SIG-M5 (cell line): Measurements from ENCODE around the gene RDM1.
"Not testable (repeated sequence)": the region's sequence is repeated elsewhere in the genome, so short reads cannot be mapped to it uniquely, and the experiment has no call there.

Experiments used
- DNase-seq: peaks from one replicate; lab custom pipeline; 2025; lab: John Stamatoyannopoulos, UW

Gene RDM1, protein sequence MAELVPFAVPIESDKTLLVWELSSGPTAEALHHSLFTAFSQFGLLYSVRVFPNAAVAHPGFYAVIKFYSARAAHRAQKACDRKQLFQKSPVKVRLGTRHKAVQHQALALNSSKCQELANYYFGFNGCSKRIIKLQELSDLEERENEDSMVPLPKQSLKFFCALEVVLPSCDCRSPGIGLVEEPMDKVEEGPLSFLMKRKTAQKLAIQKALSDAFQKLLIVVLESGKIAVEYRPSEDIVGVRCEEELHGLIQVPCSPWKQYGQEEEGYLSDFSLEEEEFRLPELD

GRCh38 chr17:35930211-35931065, at the start of gene RDM1:
TSS of gene RDM1 (minus strand) at chr17:35930773. CDS start at chr17:35930727, 46 bp downstream.
- DNase-seq, result peak; percentile 37

GRCh38 chr17:35978346-35978745, 47.8 kb upstream of the RDM1 start:
- DNase-seq, result no peak

GRCh38 chr17:35977509-35977908, 46.9 kb upstream of the RDM1 start:
- DNase-seq, result no peak

GRCh38 chr17:35973333-35974260, 43.0 kb upstream of the RDM1 start:
- no peak for DNase-seq

DNA sequence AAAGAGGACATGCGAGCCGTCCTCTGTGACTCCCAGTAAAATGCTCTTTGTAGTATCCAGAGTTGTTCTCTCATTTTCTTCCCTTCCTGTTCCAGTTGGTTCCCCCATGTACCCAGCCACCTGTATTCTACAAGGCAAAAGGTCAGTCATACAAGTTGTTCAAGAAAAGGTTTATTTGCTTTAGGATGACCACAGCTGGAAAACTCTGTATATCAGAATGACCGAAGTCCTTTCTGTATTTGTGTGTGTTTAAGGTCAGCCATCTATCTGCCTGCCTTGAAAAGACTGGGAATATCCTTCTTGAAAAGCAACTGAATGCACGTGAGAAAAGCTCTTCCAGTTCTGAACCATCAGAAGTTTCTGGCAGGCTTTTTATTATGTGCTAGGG, 42.4 kb upstream of the RDM1 start:
- no peak for DNase-seq

DNA sequence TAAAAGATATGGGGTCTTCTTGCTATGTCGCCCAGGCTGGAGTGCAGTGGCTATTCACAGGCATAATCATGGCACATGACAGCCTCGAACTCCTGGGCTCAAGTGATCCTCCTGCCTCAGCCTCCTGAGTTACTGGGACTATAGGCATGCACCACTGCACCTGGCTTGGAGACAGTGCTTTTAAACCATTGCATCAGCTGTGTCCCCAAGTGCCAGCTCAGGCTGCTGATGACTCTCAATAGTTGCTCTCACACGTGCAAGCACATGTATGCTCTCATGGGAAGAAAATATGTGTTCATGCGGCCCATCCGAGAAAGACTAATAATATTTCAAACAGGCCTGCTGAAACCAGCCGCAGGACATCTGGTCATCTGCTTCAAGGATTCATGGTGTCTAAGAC, 42.0 kb upstream of the RDM1 start:
- DNase-seq, result no peak

- no peak for DNase-seq
Observed at GRCh38 chr17:35972066-35972465, 41.5 kb upstream of the RDM1 start.

- no peak for DNase-seq
Observed at GRCh38 chr17:35969558-35970380, 39.2 kb upstream of the RDM1 start.

DNA sequence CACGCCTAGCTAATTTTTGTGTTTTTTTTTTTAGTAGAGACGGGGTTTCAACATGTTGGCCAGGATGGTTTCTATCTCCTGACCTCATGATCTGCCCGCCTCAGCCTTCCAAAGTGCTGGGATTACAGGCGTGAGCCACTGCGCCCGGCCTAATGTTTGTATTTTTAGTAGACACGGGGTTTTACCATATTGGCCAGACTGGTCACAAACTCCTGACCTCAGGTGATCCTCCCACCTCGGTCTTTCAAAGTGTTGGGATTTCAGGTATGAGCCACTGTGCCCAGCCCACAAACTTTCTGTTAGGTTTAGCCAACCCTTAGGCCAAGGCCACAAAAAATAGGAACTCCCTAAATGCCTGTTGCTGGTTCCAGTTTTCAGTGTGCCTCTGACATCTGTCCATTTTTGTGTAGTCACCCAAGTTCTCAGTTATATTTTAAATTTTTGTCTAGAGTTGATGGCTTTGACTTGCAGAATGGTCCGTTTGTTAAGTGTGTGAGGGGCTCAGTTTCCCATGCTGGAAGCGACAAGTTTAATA, 38.0 kb upstream of the RDM1 start:
- DNase-seq, result no peak

DNA sequence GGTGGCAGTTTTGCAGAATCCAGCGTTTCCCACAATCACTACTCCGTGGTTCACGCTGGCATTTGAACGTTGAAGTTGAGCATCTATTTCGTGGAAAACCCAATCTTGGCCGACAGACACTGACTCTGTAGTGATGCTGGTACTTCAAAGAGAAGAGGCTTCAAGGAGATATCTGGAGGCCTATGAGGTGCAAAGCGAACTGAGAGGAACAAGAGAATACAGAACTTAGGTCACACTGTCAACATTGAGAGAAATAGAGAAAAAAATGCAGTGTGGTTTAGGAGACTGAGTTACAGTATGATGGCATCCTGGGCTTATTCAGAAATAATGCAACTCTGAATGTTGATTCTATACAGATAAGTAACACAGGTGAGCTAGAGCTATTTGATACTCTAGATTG, 34.7 kb upstream of the RDM1 start:
- DNase-seq, result no peak

DNA sequence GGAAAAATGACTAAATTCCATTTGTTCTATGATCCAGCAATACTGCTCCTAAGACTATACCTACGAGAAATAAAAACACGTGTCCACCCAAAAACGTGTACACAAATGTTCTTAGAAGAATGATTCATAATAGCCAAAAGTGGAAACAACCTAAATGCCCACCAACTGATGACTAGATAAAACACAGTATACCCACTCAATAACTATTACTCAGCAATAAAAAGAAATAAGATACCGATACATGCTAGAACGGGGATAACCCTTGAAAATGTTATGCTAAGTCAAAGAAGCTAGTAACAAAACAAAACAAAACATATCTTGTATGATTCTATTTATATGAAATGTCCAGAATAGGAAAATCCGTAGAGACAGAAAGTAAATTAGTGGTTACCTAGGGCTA, 33.1 kb upstream of the RDM1 start:
- DNase-seq, result no peak

GRCh38 chr17:35953720-35954119, 23.1 kb upstream of the RDM1 start:
- no peak for DNase-seq

DNA sequence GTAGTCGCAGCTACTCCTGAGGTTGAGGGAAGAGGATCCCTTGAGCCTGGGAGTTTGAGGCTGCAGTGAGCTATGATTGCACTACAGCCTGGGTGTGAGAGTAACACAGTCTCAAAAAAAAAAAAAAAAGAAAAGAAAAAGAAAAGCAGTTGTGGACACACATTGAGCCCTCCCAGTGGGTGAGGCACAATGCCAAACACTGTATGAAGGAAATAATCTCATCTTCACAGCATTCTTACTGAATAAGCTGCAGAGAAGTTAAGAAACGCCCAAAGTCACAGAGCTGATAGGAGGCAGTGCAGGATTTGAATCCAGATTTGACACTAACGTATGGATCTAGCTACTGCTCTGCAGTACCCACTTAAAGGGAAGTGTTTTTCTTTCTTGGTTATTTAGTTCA, 18.8 kb upstream of the RDM1 start:
- DNase-seq, result no peak

DNA sequence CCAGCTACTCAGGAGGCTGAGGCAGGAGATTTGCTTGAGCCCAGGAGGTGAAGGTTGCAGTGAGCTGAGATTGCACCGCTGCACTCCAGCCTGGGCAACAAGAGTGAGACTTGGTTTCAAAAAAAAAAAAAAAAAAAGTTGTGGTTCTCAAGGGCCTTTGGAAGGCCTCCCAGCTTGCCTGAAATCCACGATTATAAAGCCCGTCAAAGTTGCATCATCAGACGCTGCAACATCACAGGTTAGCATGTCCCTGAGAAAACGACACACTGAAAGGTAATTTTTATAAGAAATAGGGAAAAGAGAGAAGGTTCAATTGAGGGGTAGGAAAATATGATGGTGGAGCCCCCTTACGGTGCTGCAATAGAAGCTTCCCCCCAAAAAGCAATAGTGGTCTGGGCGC, 17.5 kb upstream of the RDM1 start:
- DNase-seq, result no peak

- no peak for DNase-seq
Observed at GRCh38 chr17:35947156-35947585, 16.6 kb upstream of the RDM1 start.

DNA sequence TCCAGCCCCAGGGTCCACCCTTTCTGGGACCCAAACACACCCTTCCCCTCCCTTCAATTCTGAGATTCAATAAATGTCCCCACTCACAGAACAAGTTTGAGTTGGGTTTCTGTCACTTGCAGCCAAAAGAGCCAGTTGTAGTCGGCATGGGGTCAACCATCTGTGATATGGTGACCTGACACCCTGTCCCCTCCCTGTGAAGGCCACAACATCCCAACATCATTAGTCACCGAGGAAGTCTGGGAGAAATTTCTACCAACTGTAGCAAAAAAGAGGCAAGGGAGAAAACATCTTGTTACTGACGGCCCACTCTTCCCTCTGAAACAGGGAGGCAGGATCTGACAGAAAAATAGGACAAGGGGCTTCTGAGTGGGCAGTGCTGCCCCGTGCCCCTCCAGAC, 13.6 kb upstream of the RDM1 start:
- no peak for DNase-seq

DNA sequence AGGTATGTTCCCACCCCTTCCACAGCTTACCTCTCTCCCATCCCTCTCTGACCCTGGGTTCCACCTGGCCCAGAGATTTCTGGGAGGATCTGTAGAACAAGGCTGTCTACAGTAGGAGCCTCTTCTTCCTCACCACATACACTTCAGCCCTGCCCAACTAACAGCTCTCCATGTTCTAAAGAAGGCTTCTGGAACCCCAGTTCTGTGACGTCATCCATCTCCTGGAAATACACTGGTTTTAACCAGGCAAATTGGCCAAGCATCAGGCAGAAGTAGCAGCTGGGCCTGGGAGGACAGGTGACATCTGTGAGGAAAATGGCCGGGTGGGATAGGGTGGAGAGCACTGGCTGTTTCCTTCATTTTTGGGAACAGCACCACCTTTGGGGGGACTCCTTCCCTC, 13.0 kb upstream of the RDM1 start, which contains the start of gene LYZL6:
Gene LYZL6 (minus strand): TSS at position 177 of the 400 bp plus-strand sequence. CDS start 4,357 bp downstream, outside the sequence.
- no peak for DNase-seq

DNA sequence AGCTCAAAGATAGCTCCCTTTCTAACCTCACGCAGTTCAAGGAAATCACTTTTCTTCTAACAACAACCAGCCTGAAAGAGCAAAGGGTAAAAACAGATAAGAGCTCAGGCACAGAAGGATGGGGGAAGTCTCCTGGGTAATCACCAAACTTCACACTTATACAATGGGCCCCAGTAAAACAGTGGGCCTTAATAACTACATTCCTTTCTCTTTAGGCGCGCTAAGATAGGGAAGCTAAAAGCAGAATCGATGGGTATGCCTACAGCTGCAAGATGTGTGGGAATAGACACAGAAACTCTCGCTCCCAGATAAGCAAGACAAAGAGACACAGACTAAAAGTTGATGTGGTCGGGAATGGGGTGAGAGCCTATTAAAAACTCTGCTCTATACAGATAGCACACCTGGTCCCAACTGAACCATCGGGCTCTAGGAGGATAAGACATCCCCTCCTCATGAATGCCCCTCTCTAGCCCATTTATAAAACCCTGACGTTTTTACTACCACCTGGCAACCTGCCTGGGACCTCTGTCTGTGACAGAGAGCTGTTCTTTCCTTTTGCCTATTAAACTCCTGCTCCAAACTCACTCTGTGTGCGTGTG, 12.1 kb upstream of the RDM1 start:
- no peak for DNase-seq

DNA sequence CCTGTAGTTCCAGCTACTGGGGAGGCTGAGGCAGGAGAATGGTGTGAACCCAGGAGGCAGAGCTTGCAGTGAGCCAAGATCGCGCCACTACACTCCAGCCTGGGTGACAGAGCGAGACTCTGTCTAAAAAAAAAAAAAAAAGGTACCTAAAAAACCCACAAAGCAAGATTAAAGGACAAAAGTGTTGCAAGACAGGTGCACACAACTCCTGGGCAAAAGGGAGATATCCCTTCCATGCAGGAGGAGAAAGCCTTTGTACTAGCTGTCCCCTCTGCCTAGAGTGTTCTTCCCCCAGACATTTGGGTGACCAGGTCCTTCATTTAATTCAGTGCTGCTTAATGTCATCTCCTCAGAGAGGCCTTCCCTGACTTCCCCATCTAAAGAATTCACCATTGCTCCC, 7.9 kb upstream of the RDM1 start:
- not testable (repeated sequence) for DNase-seq

GRCh38 chr17:35936063-35936462, 5.5 kb upstream of the RDM1 start:
- no peak for DNase-seq

- DNase-seq, result no peak
Observed at GRCh38 chr17:35934760-35935159, 4.2 kb upstream of the RDM1 start.
